SK-N-SH treated with all-trans-retinoic acid at 6 μM for 48 hours (cell line): ENCODE data around the gene ENDOG.
"Not testable (repeated sequence)": the region's sequence is repeated elsewhere in the genome, so short reads cannot be mapped to it uniquely, and the experiment has no call there.

Experiments used
- ATAC-seq: fragments of 200-7000 bp; cut with Tn5 transposase; 3 replicates; pipeline ENCODE4 v1.9.1; 2020; ENCODE audit warnings: mild to moderate bottlenecking, moderate library complexity
- ARNTL ChIP-seq: fragments of 450-650 bp; formaldehyde crosslinking; IDR thresholded peaks from 2 replicates; pipeline ENCODE4 v1.5.0; 2020; ENCODE audit warnings: low read depth, mild to moderate bottlenecking, moderate library complexity, borderline replicate concordance
- BACH2 ChIP-seq: fragments of 250-450 bp; sonication (Bioruptor Pico); IDR thresholded peaks from 2 replicates; pipeline ENCODE4 v1.9.0; 2021; ENCODE audit warnings: mild to moderate bottlenecking, borderline replicate concordance
- CREB5 ChIP-seq: fragments of 250-450 bp; sonication (Bioruptor Pico); IDR thresholded peaks from 2 replicates; pipeline ENCODE4 v1.5.1; 2020; ENCODE audit warnings: low read depth, mild to moderate bottlenecking, moderate library complexity
- CSDC2 ChIP-seq: fragments of 250-450 bp; sonication (Bioruptor Pico); IDR thresholded peaks from 2 replicates; pipeline ENCODE4 v1.5.0; 2020; ENCODE audit warnings: mild to moderate bottlenecking, moderate library complexity
- ESRRG ChIP-seq: fragments of 250-450 bp; sonication (Bioruptor Pico); IDR thresholded peaks from 2 replicates; pipeline ENCODE4 v1.6.1; 2021; ENCODE audit warnings: mild to moderate bottlenecking
- GLIS3 ChIP-seq: fragments of 250-450 bp; sonication (Bioruptor Pico); IDR thresholded peaks from 2 replicates; pipeline ENCODE4 v1.5.0; 2020; ENCODE audit warnings: mild to moderate bottlenecking, moderate library complexity
- ISL1 ChIP-seq: fragments of 250-450 bp; sonication (Bioruptor Pico); IDR thresholded peaks from 2 replicates; pipeline ENCODE4 v2.1.2; 2022; ENCODE audit warnings: mild to moderate bottlenecking, moderate library complexity
- OSR1 ChIP-seq: fragments of 250-450 bp; sonication (Bioruptor Pico); IDR thresholded peaks from 2 replicates; pipeline ENCODE4 v1.8.0; 2022; ENCODE audit warnings: moderate library complexity, mild to moderate bottlenecking, inconsistent platforms
- POU6F1 ChIP-seq: fragments of 250-450 bp; sonication (Bioruptor Pico); IDR thresholded peaks from 2 replicates; pipeline ENCODE4 v1.8.0; 2021; ENCODE audit warnings: low read depth, mild to moderate bottlenecking, moderate library complexity, borderline replicate concordance
- PPARA ChIP-seq: fragments of 250-450 bp; sonication (Bioruptor Pico); IDR thresholded peaks from 2 replicates; pipeline ENCODE4 v1.5.0; 2020; ENCODE audit warnings: mild to moderate bottlenecking, borderline replicate concordance
- RARB ChIP-seq: fragments of 250-450 bp; sonication (Bioruptor Pico); IDR thresholded peaks from 2 replicates; pipeline ENCODE4 v1.8.0; 2021; ENCODE audit warnings: mild to moderate bottlenecking, moderate library complexity
- SNAI2 ChIP-seq: fragments of 250-450 bp; sonication (Bioruptor Pico); IDR thresholded peaks from 2 replicates; pipeline ENCODE4 v1.5.0; 2020; ENCODE audit warnings: mild to moderate bottlenecking, moderate library complexity
- TCF4 ChIP-seq: fragments of 250-450 bp; sonication (Bioruptor Pico); IDR thresholded peaks from 2 replicates; pipeline ENCODE4 v1.8.0; 2021; ENCODE audit warnings: mild to moderate bottlenecking, moderate library complexity, borderline replicate concordance
- TOX ChIP-seq: fragments of 250-450 bp; sonication (Bioruptor Pico); IDR thresholded peaks from 2 replicates; pipeline ENCODE4 v1.8.0; 2021; ENCODE audit warnings: mild to moderate bottlenecking, moderate library complexity, borderline replicate concordance
- ZC3H10 ChIP-seq: fragments of 250-450 bp; sonication (Bioruptor Pico); IDR thresholded peaks from 2 replicates; pipeline ENCODE4 v1.5.1; 2021; ENCODE audit warnings: mild to moderate bottlenecking, moderate library complexity
- ZFP3 ChIP-seq: fragments of 250-450 bp; sonication (Bioruptor Pico); IDR thresholded peaks from 2 replicates; pipeline ENCODE4 v1.5.0; 2020; ENCODE audit warnings: mild to moderate bottlenecking, moderate library complexity
- ZFP30 ChIP-seq: fragments of 450-650 bp; formaldehyde crosslinking; IDR thresholded peaks from 2 replicates; pipeline ENCODE4 v1.5.0; 2022; ENCODE audit warnings: mild to moderate bottlenecking, moderate library complexity
- ZNF565 ChIP-seq: fragments of 450-650 bp; formaldehyde crosslinking; conservative IDR thresholded peaks from 2 replicates; pipeline ENCODE4 v1.5.0; 2020; ENCODE audit warnings: low read depth, mild to moderate bottlenecking, moderate library complexity
- ZNF70 ChIP-seq: fragments of 450-650 bp; formaldehyde crosslinking; IDR thresholded peaks from 2 replicates; pipeline ENCODE4 v1.5.0; 2020; ENCODE audit warnings: mild to moderate bottlenecking, moderate library complexity
- ZNF8 ChIP-seq: fragments of 450-650 bp; formaldehyde crosslinking; IDR thresholded peaks from 2 replicates; pipeline ENCODE4 v1.5.0; 2020; ENCODE audit warnings: mild to moderate bottlenecking, moderate library complexity
- TF ChIP-seq, protein P1 (sequence below): fragments of 250-450 bp; sonication (Bioruptor Pico); IDR thresholded peaks from 2 replicates; pipeline ENCODE4 v1.5.1; 2021; ENCODE audit warnings: mild to moderate bottlenecking, moderate library complexity
- TF ChIP-seq, protein P2 (sequence below): fragments of 250-450 bp; sonication (Bioruptor Pico); IDR thresholded peaks from 2 replicates; pipeline ENCODE4 v1.8.0; 2020; ENCODE audit warnings: mild to moderate bottlenecking, moderate library complexity, borderline replicate concordance

ENDOG gene

DNA sequence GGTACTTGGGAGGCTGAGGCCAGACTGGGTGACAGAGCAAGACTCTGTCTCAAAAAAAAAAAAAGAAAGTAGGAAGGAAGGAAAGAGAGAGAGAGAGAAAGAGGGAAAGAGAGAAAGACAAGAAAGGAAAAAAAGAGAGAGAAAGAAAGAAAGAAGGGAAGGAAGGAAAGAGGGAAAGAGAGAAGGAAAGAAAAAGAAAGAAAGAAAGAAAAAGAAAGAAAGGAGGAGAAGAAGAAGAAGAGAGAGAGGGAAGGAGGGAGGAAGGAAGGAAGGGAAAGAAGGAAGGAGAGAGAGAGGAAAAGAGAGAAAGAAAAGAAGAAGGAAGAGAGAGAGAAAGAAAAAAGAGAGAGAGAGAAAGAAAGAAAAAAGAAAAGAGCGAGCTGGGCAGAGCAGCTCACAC lies 43.5 kb upstream of the ENDOG start:
- no peak for ATAC-seq

DNA sequence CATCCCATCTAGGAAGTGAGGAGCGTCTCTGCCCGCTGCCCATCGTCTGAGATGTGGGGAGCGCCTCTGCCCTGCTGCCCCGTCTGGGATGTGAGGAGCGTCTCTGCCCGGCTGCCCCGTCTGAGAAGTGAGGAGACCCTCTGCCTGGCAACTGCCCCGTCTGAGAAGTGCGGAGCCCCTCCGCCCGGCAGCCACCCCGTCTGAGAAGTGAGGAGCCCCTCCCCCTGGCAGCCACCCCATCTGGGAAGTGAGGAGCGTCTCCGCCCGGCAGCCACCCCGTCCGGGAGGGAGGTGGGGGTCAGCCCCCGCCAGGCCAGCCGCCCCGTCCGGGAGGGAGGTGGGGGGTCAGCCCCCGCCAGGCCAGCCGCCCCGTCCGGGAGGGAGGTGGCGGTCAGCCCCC lies 38.2 kb upstream of the ENDOG start:
- ATAC-seq = not testable (repeated sequence)

More for the DNA sequence above, 43.5 kb upstream of the ENDOG start:
- TF ChIP-seq ZNF70 (CRISPR knock-in tag) = no peak
- no peak for TF ChIP-seq RARB
- TF ChIP-seq CREB5 (CRISPR knock-in tag) = no peak
- no peak for TF ChIP-seq ESRRG (CRISPR knock-in tag)
- no peak for TF ChIP-seq CSDC2 (CRISPR knock-in tag)
- no peak for TF ChIP-seq ZFP30 (CRISPR knock-in tag)

GRCh38 chr9:128781187-128782070 lies 36.9 kb upstream of the ENDOG start:
- no peak for ATAC-seq
- TF ChIP-seq SNAI2 (CRISPR knock-in tag) (no peak), CSDC2 (CRISPR knock-in tag) (no peak), CREB5 (CRISPR knock-in tag) (no peak), ZFP3 (no peak), GLIS3 (CRISPR knock-in tag) (no peak), ZNF8 (CRISPR knock-in tag) (no peak)

GRCh38 chr9:128782669-128783068 lies 35.6 kb upstream of the ENDOG start:
- no peak for ATAC-seq
- TF ChIP-seq BACH2 (CRISPR knock-in tag) = no peak

DNA sequence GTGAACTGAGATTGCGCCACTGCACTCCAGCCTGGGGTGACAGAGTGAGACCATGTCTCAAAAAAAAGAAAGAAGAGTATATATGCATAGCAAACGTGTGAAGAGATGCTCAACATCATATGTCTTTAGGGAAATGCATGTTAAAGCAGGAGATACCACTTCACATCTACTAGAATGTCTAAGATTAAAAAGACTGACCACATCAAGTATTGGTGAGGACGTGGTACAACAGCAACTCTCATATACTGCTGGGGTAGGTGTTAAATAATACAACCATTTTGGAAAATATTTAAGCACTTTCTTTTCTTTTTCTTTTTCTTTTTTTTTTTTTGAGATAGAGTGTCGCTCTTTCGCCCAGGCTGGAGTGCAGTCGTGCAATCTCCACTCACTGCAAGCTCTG lies 32.9 kb upstream of the ENDOG start:
- TF ChIP-seq CSDC2 (CRISPR knock-in tag) (no peak), TOX (CRISPR knock-in tag) (no peak), OSR1 (CRISPR knock-in tag) (no peak), ESRRG (CRISPR knock-in tag) (no peak), POU6F1 (CRISPR knock-in tag) (no peak), ARNTL (CRISPR knock-in tag) (no peak), ZNF8 (CRISPR knock-in tag) (no peak), ISL1 (CRISPR knock-in tag) (no peak), RARB (no peak), ZC3H10 (no peak), ZFP3 (no peak), ZNF565 (no peak), PPARA (CRISPR knock-in tag) (no peak), TCF4 (CRISPR knock-in tag) (no peak), BACH2 (CRISPR knock-in tag) (no peak), ZFP30 (CRISPR knock-in tag) (no peak), CREB5 (CRISPR knock-in tag) (no peak), SNAI2 (CRISPR knock-in tag) (no peak)
- TF ChIP-seq, protein P1, sequence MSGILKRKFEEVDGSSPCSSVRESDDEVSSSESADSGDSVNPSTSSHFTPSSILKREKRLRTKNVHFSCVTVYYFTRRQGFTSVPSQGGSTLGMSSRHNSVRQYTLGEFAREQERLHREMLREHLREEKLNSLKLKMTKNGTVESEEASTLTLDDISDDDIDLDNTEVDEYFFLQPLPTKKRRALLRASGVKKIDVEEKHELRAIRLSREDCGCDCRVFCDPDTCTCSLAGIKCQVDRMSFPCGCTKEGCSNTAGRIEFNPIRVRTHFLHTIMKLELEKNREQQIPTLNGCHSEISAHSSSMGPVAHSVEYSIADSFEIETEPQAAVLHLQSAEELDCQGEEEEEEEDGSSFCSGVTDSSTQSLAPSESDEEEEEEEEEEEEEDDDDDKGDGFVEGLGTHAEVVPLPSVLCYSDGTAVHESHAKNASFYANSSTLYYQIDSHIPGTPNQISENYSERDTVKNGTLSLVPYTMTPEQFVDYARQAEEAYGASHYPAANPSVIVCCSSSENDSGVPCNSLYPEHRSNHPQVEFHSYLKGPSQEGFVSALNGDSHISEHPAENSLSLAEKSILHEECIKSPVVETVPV (CRISPR knock-in tag) = no peak
- TF ChIP-seq, protein P2, sequence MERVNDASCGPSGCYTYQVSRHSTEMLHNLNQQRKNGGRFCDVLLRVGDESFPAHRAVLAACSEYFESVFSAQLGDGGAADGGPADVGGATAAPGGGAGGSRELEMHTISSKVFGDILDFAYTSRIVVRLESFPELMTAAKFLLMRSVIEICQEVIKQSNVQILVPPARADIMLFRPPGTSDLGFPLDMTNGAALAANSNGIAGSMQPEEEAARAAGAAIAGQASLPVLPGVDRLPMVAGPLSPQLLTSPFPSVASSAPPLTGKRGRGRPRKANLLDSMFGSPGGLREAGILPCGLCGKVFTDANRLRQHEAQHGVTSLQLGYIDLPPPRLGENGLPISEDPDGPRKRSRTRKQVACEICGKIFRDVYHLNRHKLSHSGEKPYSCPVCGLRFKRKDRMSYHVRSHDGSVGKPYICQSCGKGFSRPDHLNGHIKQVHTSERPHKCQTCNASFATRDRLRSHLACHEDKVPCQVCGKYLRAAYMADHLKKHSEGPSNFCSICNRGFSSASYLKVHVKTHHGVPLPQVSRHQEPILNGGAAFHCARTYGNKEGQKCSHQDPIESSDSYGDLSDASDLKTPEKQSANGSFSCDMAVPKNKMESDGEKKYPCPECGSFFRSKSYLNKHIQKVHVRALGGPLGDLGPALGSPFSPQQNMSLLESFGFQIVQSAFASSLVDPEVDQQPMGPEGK (CRISPR knock-in tag) = no peak
- ATAC-seq = no peak
